ENCODE data around the gene NSUN6.

- TF ChIP-seq CTCF (IDR thresholded peaks at IDR 0.05) (no peak), POLR2A (IDR thresholded peaks at IDR 0.05) (no peak)
Measured at GRCh38 chr10:18571076-18571475, 80.3 kb downstream of the NSUN6 start.

Measured in testis (tissue), 2 donors.